H1 (cell line): ENCODE measurements around the gene NAV2. TPM values are rescaled to one million over a fixed set of nuclear protein-coding genes. Genes with fewer than 3 reads are reported as not detected.

Experiments used
- CTCF ChIA-PET: fragments of 300-600 bp; sonication (Branson Sonifier 250); formaldehyde crosslinking; loops from one replicate; lab custom pipeline; 2021; ENCODE audit not compliant: partially characterized antibody; lab: Charles Lee
- POLR2A ChIA-PET: fragments of 300-600 bp; sonication (Branson Sonifier 250); formaldehyde crosslinking; loops from one replicate; lab custom pipeline; 2021; ENCODE audit warnings: inconsistent platforms; ENCODE audit not compliant: partially characterized antibody; lab: Charles Lee
- DNase-seq, 2 experiments: peaks; one replicate each; pipeline versions ENCODE4 v3.0.0 to v3.0.0-alpha.2; 2010 to 2022; ENCODE audit warnings: low spot score in 2 of 2, low read depth in 1 of 2, mixed read lengths in 1 of 2
- FAIRE-seq: peaks from 2 replicates; lab custom pipeline; 2011; peaks lifted over from hg19 to GRCh38; lab: Jason Lieb, UNC
- H2AFZ ChIP-seq: 2 replicates; pipeline ENCODE4 v1.8.1; 2012; ENCODE audit warnings: low read length, inconsistent platforms
- H2AK5ac ChIP-seq: 2 replicates; pipeline ENCODE4 v1.6.1; 2013; ENCODE audit warnings: low read depth, low read length
- H2BK120ac ChIP-seq: replicated peaks from 2 replicates; pipeline ENCODE3; 2013; ENCODE audit warnings: low read depth, low read length, inconsistent platforms
- H2BK12ac ChIP-seq: 2 replicates; pipeline ENCODE4 v1.6.1; 2013; ENCODE audit warnings: low read depth, low read length
- H2BK15ac ChIP-seq: 2 replicates; pipeline ENCODE4 v1.6.1; 2013; ENCODE audit warnings: low read length
- H2BK20ac ChIP-seq: 2 replicates; pipeline ENCODE4 v1.6.1; 2013; ENCODE audit warnings: low read length
- H2BK5ac ChIP-seq: 2 replicates; pipeline ENCODE4 v1.6.1; 2013; ENCODE audit warnings: low read depth, low read length
- H3K14ac ChIP-seq: 2 replicates; pipeline ENCODE4 v1.6.1; 2013; ENCODE audit warnings: inconsistent platforms; ENCODE audit not compliant: insufficient read length
- H3K18ac ChIP-seq: 2 replicates; pipeline ENCODE4 v1.6.1; 2013; ENCODE audit warnings: low read length; ENCODE audit errors: extremely low read depth
- H3K23ac ChIP-seq: 2 replicates; pipeline ENCODE4 v1.6.1; 2013; ENCODE audit warnings: inconsistent platforms; ENCODE audit not compliant: insufficient read length
- H3K23me2 ChIP-seq: 2 replicates; pipeline ENCODE4 v1.6.1; 2013; ENCODE audit warnings: low read depth, low read length
- H3K27ac ChIP-seq: 2 replicates; pipeline ENCODE4 v1.6.1; 2011; ENCODE audit warnings: low read depth, low read length, inconsistent platforms
- H3K27me3 ChIP-seq, 4 experiments: replicated peaks in 1 of 4; 1 replicate in 1 of 4; 2 replicates in 3 of 4; pipeline versions ENCODE4 v1.6.1 to v1.8.1; 2011 to 2013; ENCODE audit warnings: low read length in 3 of 4, mild to moderate bottlenecking in 3 of 4, inconsistent platforms in 2 of 4, mixed read lengths in 2 of 4, moderate library complexity in 1 of 4; ENCODE audit not compliant: control insufficient read depth in 3 of 4, insufficient read depth in 3 of 4; ENCODE audit errors: extremely low read depth in 1 of 4
- H3K36me3 ChIP-seq, 4 experiments: 2 replicates each; pipeline versions ENCODE4 v1.6.1 to v1.8.1; 2011 to 2013; ENCODE audit warnings: mild to moderate bottlenecking in 4 of 4, low read length in 3 of 4, moderate library complexity in 2 of 4, control low read depth in 1 of 4, inconsistent platforms in 1 of 4; ENCODE audit not compliant: insufficient read depth in 4 of 4, control insufficient read depth in 2 of 4
- H3K4ac ChIP-seq: replicated peaks from 2 replicates; pipeline ENCODE3; 2013; ENCODE audit warnings: low read length, low read depth, mixed read lengths, inconsistent platforms; ENCODE audit not compliant: insufficient read length
- H3K4me1 ChIP-seq, 4 experiments: replicated peaks in 1 of 4; 1 replicate in 1 of 4; 2 replicates in 3 of 4; pipeline versions ENCODE4 v1.6.1 to v1.8.1; 2011 to 2013; ENCODE audit warnings: low read length in 3 of 4, inconsistent platforms in 2 of 4, mixed read lengths in 1 of 4; ENCODE audit not compliant: insufficient read depth in 4 of 4, control insufficient read depth in 3 of 4
- H3K4me2 ChIP-seq, 2 experiments: 2 replicates each; pipeline versions ENCODE4 v1.6.1 to v1.8.1; 2011 to 2013; ENCODE audit warnings: low read depth in 2 of 2, low read length in 2 of 2, control low read depth in 1 of 2, inconsistent platforms in 1 of 2, mild to moderate bottlenecking in 1 of 2; ENCODE audit not compliant: insufficient read depth in 1 of 2
- H3K4me3 ChIP-seq, 4 experiments: fragments of 200-600, 300-600 bp in 1 of 4; sonication (generic), shearing (Covaris generic), sonication (Bioruptor Twin) in 1 of 4; 2 replicates each; pipeline versions ENCODE4 v1.5.1 to v1.8.1; 2011 to 2016; ENCODE audit warnings: low read length in 4 of 4, low read depth in 3 of 4, control low read depth in 2 of 4, inconsistent platforms in 2 of 4, mild to moderate bottlenecking in 2 of 4, mixed read lengths in 1 of 4, moderate library complexity in 1 of 4; ENCODE audit not compliant: insufficient read depth in 2 of 4; ENCODE audit errors: extremely low read depth in 1 of 4
- H3K56ac ChIP-seq: replicated peaks from 2 replicates; pipeline ENCODE3; 2013; ENCODE audit warnings: low read depth, mild to moderate bottlenecking, mixed read lengths, low read length, inconsistent platforms; ENCODE audit not compliant: insufficient read length
- H3K79me1 ChIP-seq: 2 replicates; pipeline ENCODE4 v1.6.1; 2013; ENCODE audit warnings: low read depth, low read length, control low read depth
- H3K79me2 ChIP-seq, 2 experiments: 2 replicates each; pipeline versions ENCODE4 v1.6.1 to v1.8.1; 2012 to 2013; ENCODE audit warnings: low read length in 2 of 2, mild to moderate bottlenecking in 2 of 2, inconsistent platforms in 1 of 2; ENCODE audit not compliant: insufficient read depth in 2 of 2, control insufficient read depth in 1 of 2
- H3K9ac ChIP-seq, 4 experiments: replicated peaks in 1 of 4; 1 replicate in 1 of 4; 2 replicates in 3 of 4; pipeline versions ENCODE4 v1.6.1 to v1.8.1; 2011 to 2013; ENCODE audit warnings: low read depth in 3 of 4, low read length in 3 of 4, control low read depth in 2 of 4, mild to moderate bottlenecking in 2 of 4, moderate library complexity in 2 of 4, inconsistent platforms in 1 of 4; ENCODE audit errors: extremely low read depth in 1 of 4
- H3K9me3 ChIP-seq, 2 experiments: 2 replicates each; pipeline versions ENCODE4 v1.6.1 to v1.8.1; 2012 to 2013; ENCODE audit warnings: mild to moderate bottlenecking in 2 of 2, moderate library complexity in 2 of 2, control low read depth in 1 of 2, inconsistent platforms in 1 of 2, low read depth in 1 of 2, low read length in 1 of 2, mixed read lengths in 1 of 2; ENCODE audit not compliant: insufficient read depth in 2 of 2
- H4K20me1 ChIP-seq, 2 experiments: replicated peaks in 1 of 2; 2 replicates each; pipeline versions ENCODE3 to v1.8.1; 2011 to 2013; ENCODE audit warnings: inconsistent platforms in 2 of 2, low read length in 2 of 2, mild to moderate bottlenecking in 1 of 2; ENCODE audit not compliant: insufficient read depth in 2 of 2, control insufficient read depth in 1 of 2
- H4K5ac ChIP-seq: 2 replicates; pipeline ENCODE4 v1.6.1; 2013; ENCODE audit warnings: low read length, low read depth, mixed read lengths, inconsistent platforms; ENCODE audit not compliant: insufficient read length
- H4K8ac ChIP-seq: 2 replicates; pipeline ENCODE4 v1.8.0; 2013; ENCODE audit warnings: mild to moderate bottlenecking, moderate library complexity, low read length, inconsistent platforms; ENCODE audit not compliant: insufficient read depth; ENCODE audit errors: extremely low read depth
- H4K91ac ChIP-seq: replicated peaks from 2 replicates; pipeline ENCODE3; 2013; ENCODE audit warnings: low read length, mixed read lengths, inconsistent platforms; ENCODE audit not compliant: insufficient read length
- ATF2 ChIP-seq: IDR thresholded peaks from 2 replicates; pipeline ENCODE4 v1.6.1; 2012; ENCODE audit warnings: low read length, inconsistent platforms
- BCL11A ChIP-seq, 2 experiments: IDR thresholded peaks; one replicate each; pipeline ENCODE4 v1.6.1; 2011; ENCODE audit warnings: low read depth in 2 of 2, low read length in 2 of 2, mild to moderate bottlenecking in 2 of 2
- CEBPB ChIP-seq: IDR thresholded peaks from 2 replicates; pipeline ENCODE4 v1.6.1; 2012; ENCODE audit warnings: low read depth, low read length
- CHD1 ChIP-seq: IDR thresholded peaks from 2 replicates; pipeline ENCODE4 v1.6.1; 2012; ENCODE audit warnings: low read depth, low read length, improper control_type of control experiment
- CTBP2 ChIP-seq: IDR thresholded peaks from 2 replicates; pipeline ENCODE4 v1.7.0; 2011; ENCODE audit warnings: borderline replicate concordance, mild to moderate bottlenecking, moderate library complexity, mixed read lengths, low read length; ENCODE audit not compliant: insufficient read depth, insufficient read length
- EGR1 ChIP-seq: IDR thresholded peaks from 2 replicates; pipeline ENCODE4 v1.6.1; 2011; ENCODE audit warnings: low read depth, low read length, borderline replicate concordance
- EZH2 ChIP-seq: fragments of 200-600 bp; sonication (generic); IDR thresholded peaks from 2 replicates; pipeline ENCODE4 v1.7.1; 2012; ENCODE audit warnings: low read depth, mild to moderate bottlenecking, moderate library complexity, low read length, inconsistent platforms; ENCODE audit not compliant: severe bottlenecking
- FOSL1 ChIP-seq: IDR thresholded peaks from 2 replicates; pipeline ENCODE4 v1.6.1; 2011; ENCODE audit warnings: mild to moderate bottlenecking, low read depth, low read length, moderate library complexity; ENCODE audit not compliant: insufficient read depth
- NRF1 ChIP-seq: IDR thresholded peaks from 2 replicates; pipeline ENCODE4 v1.6.1; 2011; ENCODE audit warnings: mild to moderate bottlenecking, low read depth, low read length, improper control_type of control experiment
- RAD21 ChIP-seq, 2 experiments: IDR thresholded peaks in 1 of 2; conservative IDR thresholded peaks in 1 of 2; 2 replicates each; pipeline ENCODE4 v1.6.1; 2011; ENCODE audit warnings: low read depth in 2 of 2, low read length in 2 of 2, improper control_type of control experiment in 1 of 2, inconsistent platforms in 1 of 2, mild to moderate bottlenecking in 1 of 2, moderate library complexity in 1 of 2
- RXRA ChIP-seq: IDR thresholded peaks from 2 replicates; pipeline ENCODE4 v1.6.1; 2011; ENCODE audit warnings: low read depth, mild to moderate bottlenecking, low read length, moderate library complexity; ENCODE audit not compliant: insufficient read depth
- SUZ12 ChIP-seq: fragments of 200-600 bp; sonication (generic); IDR thresholded peaks from 2 replicates; pipeline ENCODE4 v1.6.1; 2012; ENCODE audit warnings: mild to moderate bottlenecking, inconsistent platforms, low read length, moderate library complexity, mixed read lengths
- WGBS, 2 experiments: shearing (Covaris generic) in 1 of 2; methylation state at CpG; one replicate each; pipeline versions ENCODE4 v1.1.6 to v1.1.7; 2013 to 2015; ENCODE audit warnings: low lambda C conversion rate in 2 of 2, mixed read lengths in 2 of 2, inconsistent platforms in 1 of 2, low coverage in 1 of 2, missing lambda C conversion rate in 1 of 2; ENCODE audit not compliant: insufficient replicate concordance in 2 of 2, insufficient coverage in 1 of 2, insufficient read length in 1 of 2; ENCODE audit errors: extremely low coverage in 1 of 2, missing lambda C conversion rate in 1 of 2; 5-methylcytosine and 5-hydroxymethylcytosine counted together
- polyA plus RNA-seq, 7 experiments: library from polyadenylated mRNA; depleted of rRNA in 3 of 7; stranded (reverse) in 5 of 7; unstranded in 2 of 7; fragments of >200 nt in 5 of 7; fragments of 200-250 nt in 2 of 7; gene quantifications; 1 replicate in 5 of 7; 2 replicates in 1 of 7; 4 replicates in 1 of 7; pipeline versions ENCODE4 v1.2.1 to v1.2.3, GENCODE V29; 2011 to 2013; ENCODE audit warnings: missing spikeins in 2 of 7, mixed read lengths in 2 of 7
- total RNA-seq: library from RNA; stranded (reverse); fragmentation: NEBNext Ultra II Directional; extraction: Animal tissue kit (Norgen Biotek cat#: 25700); gene quantifications from 2 replicates; pipeline ENCODE4 v1.2.1, GENCODE V29; 2021

NAV2 gene
- total and polyA plus RNA-seq, 2 of the 8 experiments (the other 6 are each of a cell fraction or from before 2014, with no cell fraction given): 35.6 to 73.6 TPM

GRCh38 chr11:19762266-19762665, 49.6 kb downstream of the NAV2 start:
- H3K36me3 ChIP-seq: peaks cover 0 to 3% (median 0%) of the 10 kb centered on the region in 4 experiments; a peak in 1 of 8 replicates
- no peaks in the 10 kb centered on the region for H3K79me1 ChIP-seq
- H3K18ac ChIP-seq: no peak overlapping the region
- peaks cover 0 to 10% (median 9%) of the 10 kb centered on the region in 4 experiments; a peak in 5 of 7 replicates for H3K4me1 ChIP-seq
- H3K27me3 ChIP-seq: no peaks in the 10 kb centered on the region
- H4K5ac ChIP-seq: no peak overlapping the region
- WGBS, 2 experiments: 94% methylated on average over 1 of the region's 1 CpG; no CpG with 5 or more reads in 1 of the 2 experiments
- H2AFZ ChIP-seq: no peak overlapping the region
- H2AK5ac ChIP-seq: no peak overlapping the region
- no peak overlapping the region for H3K4ac ChIP-seq
- CTCF ChIA-PET: interaction anchor here (0.6 to 1.7 kb wide), 4 partner anchors 20 to 225 kb away, joined by 3 to 5 read pairs (median 4); no protein-coding TSS in a partner anchor
- DNase-seq (no peak), FAIRE-seq (no peak)
- H2BK12ac ChIP-seq: no peak overlapping the region
- H3K27ac ChIP-seq: no peak overlapping the region
- H4K8ac ChIP-seq: no peak overlapping the region
- POLR2A ChIA-PET: no interaction called here
- no peak overlapping the region for H3K4me3 ChIP-seq
- H3K9ac ChIP-seq: no peak overlapping the region
- H2BK15ac ChIP-seq: 0 out of 2 replicates have a peak overlapping the region, but pooled peaks have one; percentile 65
- H3K4me2 ChIP-seq: no peak overlapping the region
- H3K56ac ChIP-seq: no peak overlapping the region
- no peaks in the 10 kb centered on the region for H4K20me1 ChIP-seq
- H4K91ac ChIP-seq: peak overlapping the region; percentile 10
- H2BK20ac ChIP-seq: 0 out of 2 replicates have a peak overlapping the region, but pooled peaks have one; percentile 41
- no peaks in the 10 kb centered on the region for H3K79me2 ChIP-seq
- H3K9me3 ChIP-seq: no peaks in the 10 kb centered on the region
- H3K23me2 ChIP-seq: no peaks in the 10 kb centered on the region
- H3K23ac ChIP-seq: no peak overlapping the region
- H2BK5ac ChIP-seq: no peak overlapping the region
- H2BK120ac ChIP-seq: peak overlapping the region; percentile 6
- H3K14ac ChIP-seq: no peak overlapping the region
- TF ChIP-seq ATF2 (no peak), CTBP2 (no peak), NRF1 (no peak), RXRA (no peak), BCL11A (IDR thresholded peaks at IDR 0.05; ENCODE audit: low read depth in 2 of 2, low read length in 2 of 2) (no peak), SUZ12 (no peak), RAD21 (IDR thresholded peaks at IDR 0.05 in 1 of 2, conservative IDR thresholded peaks at IDR 0.05 in 1 of 2; ENCODE audit: low read depth in 2 of 2, low read length in 2 of 2) (no peak), FOSL1 (no peak), EZH2 (no peak), CEBPB (no peak), CHD1 (no peak), EGR1 (no peak)
